Measurements from ENCODE around the gene CDH8.
"Not testable (repeated sequence)": the region's sequence is repeated elsewhere in the genome, so short reads cannot be mapped to it uniquely, and the experiment has no call there.

CDH8 gene

DNA sequence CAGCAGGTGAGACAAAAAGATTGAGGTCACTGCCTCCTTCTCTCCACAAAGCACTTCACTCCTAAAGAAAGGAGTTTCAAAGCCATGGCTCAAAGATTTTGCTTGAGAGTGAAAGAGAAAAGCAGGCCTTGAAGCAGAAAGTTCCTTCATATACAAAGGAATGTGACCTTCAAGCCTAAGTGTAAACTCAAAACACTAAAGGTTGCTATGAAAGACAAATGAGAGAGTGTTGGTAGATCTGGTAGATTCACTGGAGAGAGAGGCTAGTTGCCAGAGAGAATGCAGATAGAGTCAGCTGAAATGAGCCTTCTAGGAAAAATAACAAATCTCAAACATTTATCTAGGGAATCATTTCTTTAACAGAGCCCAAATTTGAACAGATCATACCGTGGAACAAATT is 305.2 kb downstream of the CDH8 start:
- no peak for DNase-seq

DNA sequence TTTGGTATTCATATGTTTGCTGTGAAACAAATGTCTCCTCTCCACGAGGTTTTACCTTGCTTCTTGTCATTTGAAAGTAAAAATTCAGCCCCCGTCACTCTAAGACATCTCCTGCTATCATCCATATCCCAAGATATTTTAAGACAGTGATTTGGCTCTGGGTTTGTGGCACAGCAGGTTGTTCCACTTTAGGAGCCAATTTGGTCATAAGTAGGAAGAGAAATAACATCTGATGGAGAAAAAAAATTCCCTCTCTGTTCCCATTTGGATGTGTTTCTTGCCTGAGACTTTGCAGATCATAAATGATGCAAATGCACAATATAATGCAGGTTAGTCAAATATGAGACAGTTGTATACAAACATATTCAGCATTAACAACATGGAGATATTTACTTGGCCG is 309.5 kb downstream of the CDH8 start:
- DNase-seq: no peak

DNA sequence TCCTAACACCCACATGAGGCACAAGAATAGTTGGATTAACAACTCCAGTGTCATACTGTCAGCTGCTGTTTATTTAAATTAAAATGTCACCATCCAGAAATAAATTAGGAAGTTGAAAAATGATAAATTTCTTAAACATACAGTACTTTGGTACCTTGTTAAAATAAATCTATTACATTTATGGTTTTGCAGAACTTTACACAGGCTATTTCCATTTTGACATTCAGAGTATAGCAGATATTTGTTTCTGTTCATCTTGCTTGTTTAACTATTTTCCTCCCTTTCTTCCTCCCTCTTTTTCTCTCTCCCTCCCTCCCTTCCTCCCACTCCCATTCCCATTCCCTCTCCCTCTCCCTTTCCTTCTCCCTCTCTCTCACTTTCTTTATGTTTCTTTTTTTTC is 310.1 kb downstream of the CDH8 start:
- DNase-seq: no peak

DNA sequence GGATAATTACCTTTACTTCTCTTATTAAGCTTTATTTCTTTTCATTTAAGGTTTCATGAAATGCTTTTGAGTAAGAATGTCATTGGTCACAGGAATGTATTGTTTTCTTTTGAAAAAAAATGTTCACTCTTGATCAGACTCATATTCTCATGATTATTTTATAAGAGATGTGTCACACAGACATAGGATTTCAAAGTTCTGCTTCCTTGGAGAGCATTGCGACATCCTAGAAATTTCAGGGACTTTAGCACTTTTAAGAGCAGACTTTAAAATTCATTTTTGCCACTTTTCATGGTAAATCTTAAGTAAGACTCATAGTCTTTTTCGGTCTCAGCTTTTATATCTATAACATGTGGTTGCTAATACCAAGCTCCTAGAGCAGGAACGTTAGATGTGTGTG is 314.7 kb downstream of the CDH8 start:
- no peak for DNase-seq

DNA sequence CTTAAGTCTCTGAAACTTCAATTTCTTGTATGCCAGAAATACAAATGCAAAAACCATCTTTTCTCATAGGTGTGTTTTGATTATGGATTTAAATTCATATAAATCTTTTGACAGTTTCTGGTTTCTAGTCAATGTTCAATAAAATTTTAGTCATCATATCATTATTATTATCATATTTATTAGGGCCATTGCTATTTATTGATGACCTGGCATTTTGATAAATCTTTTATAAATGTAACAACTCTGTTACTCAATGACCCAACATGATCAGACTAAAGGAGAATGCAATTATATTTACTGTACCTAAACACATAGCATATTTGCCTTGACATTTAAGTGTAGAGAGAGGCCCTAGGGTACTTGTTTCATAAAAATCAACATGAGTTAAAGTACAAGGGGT is 320.8 kb downstream of the CDH8 start:
- no peak for DNase-seq

DNA sequence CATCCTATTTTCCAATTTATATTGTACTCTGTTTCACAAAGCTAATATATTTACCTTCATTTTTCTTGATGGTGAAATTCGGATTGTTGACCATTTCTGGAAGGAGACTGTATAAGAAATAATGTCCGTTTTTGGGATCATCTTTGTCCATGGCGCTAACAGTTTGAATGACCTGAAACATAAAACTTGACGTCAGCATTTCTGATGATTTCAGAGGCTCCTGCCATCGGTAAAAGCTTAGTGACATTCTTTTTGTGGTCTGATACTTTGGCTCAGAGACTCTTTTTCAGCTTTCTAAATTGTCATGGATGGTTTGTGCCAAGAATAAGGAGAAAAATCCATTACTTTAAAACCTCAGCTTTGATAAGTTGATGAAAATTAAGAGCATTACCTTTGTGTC is 322.5 kb downstream of the CDH8 start:
- DNase-seq: no peak

DNA sequence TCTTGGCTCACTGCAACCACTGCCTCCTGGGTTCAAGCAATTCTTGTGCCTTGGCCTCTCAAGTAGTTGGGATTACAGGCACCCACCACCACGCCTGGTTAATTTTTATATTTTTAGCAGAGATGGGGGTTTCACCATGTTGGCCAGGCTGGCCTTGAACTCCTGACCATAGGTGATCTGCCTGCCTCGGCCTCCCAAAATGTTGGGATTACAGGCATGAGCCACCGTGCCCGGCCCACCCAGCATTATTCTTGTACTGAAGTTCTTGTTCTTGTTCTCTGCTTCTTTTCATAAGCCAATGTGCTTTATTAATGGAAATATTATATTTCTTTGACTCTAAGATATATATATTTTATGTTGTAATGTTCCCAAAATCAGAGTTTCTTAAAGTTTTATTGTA is 336.6 kb downstream of the CDH8 start:
- not testable (repeated sequence) for DNase-seq

DNA sequence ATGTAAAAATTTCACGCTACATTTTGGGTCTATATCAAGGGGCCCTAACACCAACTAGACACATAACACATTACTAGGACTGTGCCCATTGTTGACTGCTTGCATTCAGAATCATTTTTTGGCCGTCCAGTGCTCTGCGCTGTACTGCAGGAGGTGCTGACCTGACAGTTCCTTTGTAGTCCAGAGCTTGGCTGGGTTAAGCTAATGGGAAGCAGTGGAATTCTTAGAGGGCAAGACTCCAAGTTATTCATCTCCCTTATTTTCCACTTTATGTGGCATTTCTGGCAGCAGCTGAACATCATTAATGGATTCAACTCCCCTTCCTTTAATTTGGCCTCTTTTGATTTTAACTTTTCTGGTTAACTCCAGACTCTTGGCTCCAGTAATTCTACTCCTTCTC is 351.7 kb downstream of the CDH8 start:
- DNase-seq: no peak

DNA sequence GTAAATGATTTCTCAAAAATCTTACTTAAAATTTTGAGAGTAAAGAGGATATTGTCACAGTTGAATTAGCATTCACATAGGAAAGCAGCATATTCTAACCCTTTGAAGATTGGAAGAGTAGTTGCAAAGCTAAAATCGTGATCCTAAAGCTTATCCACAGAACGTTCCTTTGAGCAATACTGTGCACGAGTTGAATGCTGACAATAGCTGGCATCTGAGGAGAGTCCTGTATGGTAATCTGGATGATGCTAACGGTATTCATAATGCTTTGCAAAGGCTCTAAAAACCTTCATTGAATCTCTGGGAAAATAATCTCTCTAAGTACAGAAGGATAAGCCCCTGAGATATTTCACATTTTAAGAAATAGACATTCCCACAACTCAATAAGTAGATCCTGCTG is 354.6 kb downstream of the CDH8 start:
- DNase-seq: no peak

DNA sequence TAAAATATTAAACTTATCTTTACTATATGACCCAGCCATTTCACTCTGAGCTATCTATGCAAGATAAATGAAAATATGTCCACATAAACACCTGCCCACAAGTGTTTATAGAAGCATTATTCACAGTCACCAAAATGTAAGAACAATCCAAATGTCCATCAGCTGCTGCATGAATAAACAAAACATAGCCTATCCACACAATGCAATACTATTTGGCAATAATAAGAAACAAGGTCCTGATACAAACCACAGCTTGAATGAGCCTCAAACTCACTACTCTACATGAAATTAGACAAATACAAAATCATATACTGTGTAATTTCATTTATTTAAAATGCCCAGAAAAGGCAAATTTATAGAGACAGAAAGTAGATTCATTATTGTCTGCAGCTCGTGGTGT is 355.1 kb downstream of the CDH8 start:
- no peak for DNase-seq

DNA sequence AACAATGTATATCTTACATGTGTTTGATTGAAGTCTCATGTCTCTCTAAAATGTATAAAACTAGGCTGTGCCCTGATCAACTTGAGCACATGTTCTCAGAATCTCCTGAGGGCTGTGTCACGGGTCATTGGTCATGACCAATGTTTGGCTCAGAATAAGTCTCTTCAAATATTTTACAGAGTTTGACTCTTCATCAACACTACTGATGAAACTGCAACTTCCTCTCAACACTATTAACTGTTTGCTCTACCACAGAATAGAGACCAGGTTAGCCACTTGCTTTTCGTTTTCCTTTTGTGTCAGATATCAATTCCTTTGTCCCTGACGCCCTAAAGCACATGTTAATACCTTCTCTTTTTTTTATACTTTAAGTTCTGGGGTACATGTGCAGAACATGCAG is 358.1 kb downstream of the CDH8 start:
- DNase-seq: no peak

DNA sequence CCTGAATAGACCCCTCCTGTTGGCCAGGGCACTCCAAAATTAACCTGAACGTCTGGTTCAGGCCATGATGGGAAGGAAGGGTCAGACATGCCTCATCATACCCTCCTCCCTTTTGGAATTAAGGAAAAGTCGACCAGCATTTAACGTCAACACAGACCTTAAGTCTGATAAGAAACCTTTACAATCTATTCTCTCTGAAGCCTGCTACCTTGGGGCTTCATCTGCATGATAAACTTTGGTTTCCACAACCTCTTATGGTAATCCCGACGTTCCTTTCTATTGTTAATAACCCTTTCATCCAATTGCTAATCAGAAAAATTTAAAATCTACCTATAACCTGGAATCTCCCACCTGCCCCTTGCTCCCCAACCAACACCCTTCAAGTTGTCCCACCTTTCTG is 358.5 kb downstream of the CDH8 start:
- no peak for DNase-seq

DNA sequence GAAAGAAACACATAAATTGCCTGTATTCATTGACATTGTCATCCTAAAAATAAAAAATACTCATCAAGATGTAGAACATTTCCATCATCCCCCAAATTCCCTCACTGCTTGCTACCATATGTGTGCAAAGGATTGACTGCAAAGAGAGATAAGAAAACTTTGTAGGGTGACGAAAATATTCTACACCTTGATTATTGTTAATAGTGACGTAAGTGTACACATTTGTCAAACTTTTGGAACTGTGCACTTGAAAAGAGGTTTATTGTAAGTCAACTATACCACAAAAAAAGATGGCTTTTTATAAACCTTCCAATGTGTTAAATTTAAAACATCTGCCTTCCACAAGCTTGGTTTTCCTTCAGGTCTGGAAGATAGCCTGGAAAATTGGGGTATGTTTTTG is 359.5 kb downstream of the CDH8 start:
- no peak for DNase-seq

DNA sequence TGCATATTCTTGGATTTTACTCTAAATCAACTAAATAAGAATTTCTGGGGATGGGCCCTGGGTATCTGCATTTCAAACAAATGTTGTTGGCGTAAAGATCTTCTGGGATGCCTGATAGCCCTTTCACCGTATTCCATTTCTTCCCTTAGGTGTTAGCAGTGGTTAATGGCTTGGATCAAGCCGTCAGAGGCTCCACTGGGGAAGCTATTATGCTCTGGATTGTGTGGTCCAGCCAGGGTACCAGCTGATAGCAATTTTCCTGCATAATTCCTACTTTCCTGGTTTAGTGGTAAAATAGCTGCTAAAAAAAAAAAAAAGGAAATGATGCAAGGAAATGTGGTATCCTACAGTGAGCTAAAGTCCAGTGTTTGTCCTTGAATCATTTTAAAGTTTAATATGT is 365.1 kb downstream of the CDH8 start:
- DNase-seq: no peak

DNA sequence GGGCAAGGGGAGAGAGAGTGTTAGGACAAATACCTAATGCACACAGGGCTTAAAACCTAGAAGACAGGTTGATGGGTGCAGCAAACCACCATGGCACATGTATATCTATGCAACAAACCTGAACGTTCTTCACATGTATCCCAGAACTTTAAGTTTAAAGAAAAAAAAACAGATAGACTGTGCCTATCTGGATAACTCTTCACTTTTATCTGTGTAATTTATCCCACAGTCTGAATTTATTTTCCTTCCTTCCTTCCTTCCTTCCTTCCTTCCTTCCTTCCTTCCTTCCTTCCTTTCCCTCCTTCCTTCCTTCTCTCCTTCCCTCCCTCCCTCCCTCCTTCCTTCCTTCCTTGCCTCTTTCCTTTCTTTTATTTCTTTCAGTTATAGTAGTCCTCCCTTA is 370.7 kb downstream of the CDH8 start:
- no peak for DNase-seq

DNA sequence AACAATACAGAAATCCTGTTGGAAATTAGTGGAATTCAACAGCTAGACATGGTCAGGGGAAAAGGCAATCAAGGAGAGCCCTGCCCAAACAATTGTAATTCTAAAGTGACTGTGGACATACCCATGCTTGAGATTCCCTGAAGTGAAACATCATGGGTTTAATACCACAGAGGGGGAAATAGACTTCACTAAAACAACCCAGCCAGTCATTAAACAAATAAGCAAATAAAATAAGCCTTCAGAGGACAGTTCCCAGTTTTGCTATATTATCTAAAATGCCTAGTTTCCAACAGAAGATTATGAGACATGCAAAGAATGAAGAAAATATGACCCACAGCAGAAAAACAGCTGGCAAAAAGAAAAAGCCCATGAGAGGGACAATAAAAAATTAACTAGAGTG is 376.3 kb downstream of the CDH8 start:
- no peak for DNase-seq

DNA sequence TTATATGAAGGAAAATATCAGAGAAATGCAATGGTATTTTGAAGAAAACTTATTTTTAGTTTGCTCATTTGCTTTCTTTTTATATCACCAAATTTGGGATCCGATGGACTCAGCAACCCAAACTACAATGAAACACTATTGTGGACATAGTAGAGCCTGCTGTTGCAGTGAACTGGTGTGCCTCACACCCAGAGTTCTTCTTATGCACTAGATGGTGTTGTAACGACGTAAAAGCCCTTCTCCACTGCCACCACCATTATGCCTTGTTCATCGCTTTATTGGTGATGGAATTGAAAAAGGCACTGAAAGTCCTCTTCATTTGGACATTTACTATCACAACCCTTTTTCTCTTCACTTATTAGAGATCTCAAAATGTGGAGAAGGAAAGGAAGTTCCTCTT is 381.3 kb downstream of the CDH8 start:
- no peak for DNase-seq

DNA sequence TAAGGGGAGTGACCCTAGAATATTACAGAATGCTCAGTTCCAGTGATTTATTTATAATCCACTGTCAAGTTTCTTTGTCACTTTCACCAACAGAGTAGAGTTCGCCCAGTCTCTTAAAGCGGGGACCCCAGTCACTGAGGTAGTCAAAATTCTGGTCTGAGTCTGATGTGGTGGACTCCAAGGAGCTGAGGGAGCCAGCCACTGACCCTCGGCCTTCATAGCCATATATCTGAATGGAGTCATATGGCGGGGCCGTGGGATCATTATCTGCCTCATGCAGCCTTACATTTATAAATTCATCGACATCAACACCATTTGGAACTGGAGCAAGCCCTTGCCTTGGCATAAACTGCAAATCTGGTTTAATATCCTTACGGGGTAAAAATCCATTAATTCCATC is 382.7 kb downstream of the CDH8 start:
- DNase-seq: no peak

DNA sequence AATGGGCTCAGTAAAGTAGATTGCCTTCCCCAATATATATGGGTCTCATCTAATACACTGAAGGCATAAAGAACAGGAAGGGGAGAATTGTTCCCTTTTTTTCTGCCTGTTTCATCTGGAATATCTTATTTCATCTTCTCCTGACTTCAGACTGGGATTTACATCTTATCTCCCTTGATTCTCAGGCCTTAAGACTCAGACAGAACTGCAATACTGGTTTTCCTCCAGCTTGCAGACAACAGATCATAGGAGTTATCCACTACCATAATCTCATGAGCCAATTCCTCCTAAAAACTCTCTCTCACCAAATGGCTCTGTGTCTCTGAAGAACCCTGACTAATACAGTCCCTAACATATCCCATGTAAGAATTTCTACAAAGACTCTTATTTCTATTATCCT is 390.7 kb downstream of the CDH8 start:
- no peak for DNase-seq

DNA sequence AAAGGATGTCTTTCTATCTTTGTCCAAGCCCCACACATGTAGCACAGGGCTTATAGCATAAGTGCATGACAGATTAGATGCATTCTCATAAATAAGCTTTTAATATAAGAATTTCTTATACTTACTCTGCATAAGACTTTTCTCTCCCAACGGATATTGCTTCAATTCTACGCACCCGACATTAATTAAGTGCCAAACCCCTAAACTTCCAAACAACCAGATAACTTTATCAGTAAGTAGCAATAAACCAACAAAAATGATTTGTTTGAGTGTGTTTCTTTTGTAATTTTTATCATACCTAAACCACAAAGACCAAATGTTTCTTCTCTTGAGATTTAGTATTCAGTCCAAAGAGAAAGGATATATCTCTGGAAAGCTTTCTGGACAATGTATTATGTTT is 391.5 kb downstream of the CDH8 start:
- DNase-seq: no peak

DNA sequence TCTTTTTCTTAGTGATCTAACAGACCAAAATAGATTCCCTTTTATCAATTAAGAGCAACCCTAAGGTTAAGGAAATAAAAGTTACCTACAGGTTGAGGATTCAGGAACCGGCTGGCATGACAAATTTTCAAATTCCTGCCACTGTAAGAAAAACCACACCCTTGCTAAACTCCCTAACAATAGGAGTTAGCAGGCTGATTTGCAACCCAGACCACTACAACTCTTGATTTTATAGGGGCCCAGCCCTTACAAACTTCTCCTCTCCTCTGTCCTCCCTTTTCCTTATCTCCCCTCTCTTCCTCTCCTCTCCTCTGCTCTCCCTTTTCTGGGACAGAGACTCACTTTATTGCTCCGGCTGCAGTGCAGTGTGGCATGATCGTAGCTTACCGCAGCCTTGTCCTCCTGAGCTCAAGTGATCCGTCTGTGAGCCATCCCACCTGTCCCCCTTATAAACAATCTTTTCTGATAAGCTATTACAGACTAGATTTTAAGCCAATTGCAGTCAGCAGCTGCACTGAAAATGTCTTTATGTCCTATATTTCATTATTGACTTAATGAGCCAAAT is 418.9 kb downstream of the CDH8 start:
- no peak for DNase-seq

DNA sequence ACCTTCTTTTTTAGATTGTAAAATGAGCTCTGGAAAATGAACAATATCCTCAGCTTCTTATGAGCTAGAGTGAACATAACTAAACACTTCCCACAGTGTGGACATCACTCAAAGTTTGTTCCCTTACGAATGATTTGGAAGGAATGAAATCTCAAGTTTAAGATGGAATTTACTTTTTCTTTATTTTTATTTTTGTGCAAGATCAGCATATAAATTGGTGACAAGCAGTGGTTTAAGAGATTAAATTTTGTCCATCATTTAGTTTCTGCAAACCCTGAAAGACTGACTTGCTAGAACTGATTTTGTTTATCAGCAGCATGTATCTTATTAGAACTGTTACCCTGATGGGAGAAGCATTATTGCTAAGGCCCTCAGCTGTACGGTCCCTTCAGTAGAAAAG is 420.1 kb downstream of the CDH8 start:
- no peak for DNase-seq

DNA sequence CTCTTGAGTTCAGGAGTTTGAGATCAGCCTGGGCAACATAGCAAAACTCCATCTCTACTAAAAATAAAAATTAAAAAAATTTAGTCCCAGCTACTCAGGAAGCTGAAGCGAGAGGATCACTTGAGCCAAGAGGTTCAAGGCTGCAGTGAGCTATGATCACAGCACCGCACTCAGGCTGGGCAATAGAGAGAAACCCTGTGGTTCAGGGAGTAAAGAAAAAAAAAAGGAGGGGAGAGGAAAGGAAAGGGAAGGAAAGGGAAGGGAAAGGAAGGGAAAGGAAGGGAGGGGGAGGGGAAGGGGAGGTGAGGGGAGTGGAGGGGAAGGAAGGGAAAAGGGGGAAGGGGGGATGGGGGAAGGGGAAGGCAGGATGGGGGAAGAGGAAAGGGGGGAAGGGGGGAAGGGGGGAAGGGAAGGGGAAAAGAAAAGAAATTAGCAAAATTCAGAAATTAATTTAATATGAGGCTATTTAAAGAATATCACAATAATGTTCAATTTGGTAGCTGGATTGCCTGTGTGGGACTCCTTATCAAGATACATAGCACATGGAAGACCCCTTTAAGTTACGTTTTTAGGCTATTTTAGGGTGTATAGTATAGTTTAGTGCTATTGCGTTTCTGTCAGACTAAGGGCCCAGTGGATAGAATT is 424.3 kb downstream of the CDH8 start:
- DNase-seq: no peak

DNA sequence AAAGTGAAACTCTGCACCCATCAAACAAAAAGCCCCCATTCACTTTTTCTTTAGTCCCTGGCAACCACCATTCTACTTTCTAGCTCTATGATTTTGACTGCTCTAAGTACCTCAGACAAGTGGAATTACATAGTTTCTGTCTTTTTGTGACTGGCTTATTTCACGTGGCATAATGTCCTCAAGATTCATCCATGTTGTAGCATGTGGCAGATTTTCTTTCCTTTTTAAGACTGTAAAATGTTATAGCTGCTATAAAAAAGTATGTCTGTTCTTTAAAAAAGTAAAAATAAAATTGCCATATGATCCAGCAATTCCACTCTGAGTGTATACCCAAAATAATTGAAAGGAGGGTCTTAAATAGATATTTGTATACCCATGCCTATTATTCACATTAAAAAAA is 429.7 kb downstream of the CDH8 start:
- no peak for DNase-seq
